ENCODE results near the gene KRTDAP.

Gene KRTDAP

GRCh38 chr19:35508129-35508528 lies 17.9 kb upstream of the KRTDAP start:
- Histone ChIP-seq H4K12ac (ENCODE audit: low read depth, low read length) (no peak overlapping the region), H3K79me2 (ENCODE audit: control insufficient read depth, insufficient read depth, low read length, poor library complexity) (peaks cover 4% of the 10 kb centered on the region), H3K27ac (ENCODE audit: low read depth, low read length) (no peak overlapping the region), H3K4me1 (ENCODE audit: control insufficient read depth in 1 of 2, insufficient read depth in 2 of 2, low read length in 2 of 2) (peaks cover 3 to 5% of the 10 kb centered on the region in 2 experiments), H4K91ac (ENCODE audit: low read depth, low read length) (no peak overlapping the region), H3K79me1 (ENCODE audit: low read length) (peaks cover 7% of the 10 kb centered on the region), H3K14ac (ENCODE audit: low read length) (no peak overlapping the region), H2BK5ac (ENCODE audit: low read depth, low read length, poor library complexity) (no peak overlapping the region), H3K9ac (ENCODE audit: low read length) (no peak overlapping the region), H3K4ac (ENCODE audit: low read depth, low read length) (no peak overlapping the region), H2BK120ac (ENCODE audit: insufficient read depth, low read length, poor library complexity) (no peak overlapping the region), H2BK12ac (ENCODE audit: low read length) (no peak overlapping the region), H3K27me3 (ENCODE audit: insufficient read depth, low read length) (no peaks in the 10 kb centered on the region), H3K18ac (ENCODE audit: low read length) (no peak overlapping the region), H4K8ac (ENCODE audit: low read depth, low read length) (no peak overlapping the region), H3K4me3 (ENCODE audit: low read depth, low read length) (no peak overlapping the region), H3K23ac (ENCODE audit: low read length) (no peak overlapping the region), H3K36me3 (ENCODE audit: control insufficient read depth in 1 of 2, insufficient read depth in 2 of 2, low read length in 2 of 2) (peaks cover 21% of the 10 kb centered on the region in 2 experiments), H2AFZ (ENCODE audit: insufficient read depth, low read length, poor library complexity) (no peak overlapping the region), H3K9me3 (ENCODE audit: insufficient read depth, low read depth, low read length) (peaks cover 2% of the 10 kb centered on the region), H2AK5ac (ENCODE audit: low read length) (no peak overlapping the region), H3K4me2 (ENCODE audit: low read length) (no peak overlapping the region)
- no CpG with 5 or more reads among the region's 3 CpGs for WGBS (ENCODE audit: extremely low coverage, insufficient coverage, insufficient read length)
- DNase-seq: no peak

- peaks cover 4% of the 10 kb centered on the region for H3K79me2 ChIP-seq (ENCODE audit: control insufficient read depth, insufficient read depth, low read length, poor library complexity)
- H3K4me1 ChIP-seq (ENCODE audit: control insufficient read depth in 1 of 2, insufficient read depth in 2 of 2, low read length in 2 of 2): peaks cover 3 to 5% of the 10 kb centered on the region in 2 experiments
- H2AK5ac ChIP-seq (ENCODE audit: low read length): no peak overlapping the region
- no peak overlapping the region for H2BK5ac ChIP-seq (ENCODE audit: low read depth, low read length, poor library complexity)
- H3K27ac ChIP-seq (ENCODE audit: low read depth, low read length): no peak overlapping the region
- no peak overlapping the region for H3K14ac ChIP-seq (ENCODE audit: low read length)
- H3K23ac ChIP-seq (ENCODE audit: low read length): no peak overlapping the region
- no peak for DNase-seq
- no peak overlapping the region for H3K4me2 ChIP-seq (ENCODE audit: low read length)
- H4K91ac ChIP-seq (ENCODE audit: low read depth, low read length): no peak overlapping the region
- H2AFZ ChIP-seq (ENCODE audit: insufficient read depth, low read length, poor library complexity): no peak overlapping the region
- no peak overlapping the region for H3K4ac ChIP-seq (ENCODE audit: low read depth, low read length)
- H3K18ac ChIP-seq (ENCODE audit: low read length): no peak overlapping the region
- H3K27me3 ChIP-seq (ENCODE audit: insufficient read depth, low read length): no peaks in the 10 kb centered on the region
- H3K79me1 ChIP-seq (ENCODE audit: low read length): peaks cover 7% of the 10 kb centered on the region
- whole genome bisulfite sequencing (ENCODE audit: extremely low coverage, insufficient coverage, insufficient read length): no CpG with 5 or more reads among the region's 11 CpGs
- peaks cover 24 to 25% of the 10 kb centered on the region in 2 experiments for H3K36me3 ChIP-seq (ENCODE audit: control insufficient read depth in 1 of 2, insufficient read depth in 2 of 2, low read length in 2 of 2)
- H4K8ac ChIP-seq (ENCODE audit: low read depth, low read length): no peak overlapping the region
- no peak overlapping the region for H2BK12ac ChIP-seq (ENCODE audit: low read length)
- H3K9me3 ChIP-seq (ENCODE audit: insufficient read depth, low read depth, low read length): peaks cover 2% of the 10 kb centered on the region
- no peak overlapping the region for H2BK120ac ChIP-seq (ENCODE audit: insufficient read depth, low read length, poor library complexity)
- no peak overlapping the region for H3K4me3 ChIP-seq (ENCODE audit: low read depth, low read length)
- no peak overlapping the region for H3K9ac ChIP-seq (ENCODE audit: low read length)
- no peak overlapping the region for H4K12ac ChIP-seq (ENCODE audit: low read depth, low read length)
Measured at GRCh38 chr19:35507561-35507960, 17.3 kb upstream of the KRTDAP start.

GRCh38 chr19:35506011-35506410 lies 15.7 kb upstream of the KRTDAP start:
- Histone ChIP-seq H3K79me2 (ENCODE audit: control insufficient read depth, insufficient read depth, low read length, poor library complexity) (peaks cover 4% of the 10 kb centered on the region), H3K4ac (ENCODE audit: low read depth, low read length) (no peak overlapping the region), H2BK120ac (ENCODE audit: insufficient read depth, low read length, poor library complexity) (no peak overlapping the region), H3K18ac (ENCODE audit: low read length) (no peak overlapping the region), H2BK5ac (ENCODE audit: low read depth, low read length, poor library complexity) (no peak overlapping the region), H3K27ac (ENCODE audit: low read depth, low read length) (no peak overlapping the region), H2BK12ac (ENCODE audit: low read length) (no peak overlapping the region), H3K23ac (ENCODE audit: low read length) (no peak overlapping the region), H2AK5ac (ENCODE audit: low read length) (no peak overlapping the region), H3K14ac (ENCODE audit: low read length) (no peak overlapping the region), H3K79me1 (ENCODE audit: low read length) (peaks cover 7% of the 10 kb centered on the region), H3K9ac (ENCODE audit: low read length) (no peak overlapping the region), H3K27me3 (ENCODE audit: insufficient read depth, low read length) (no peaks in the 10 kb centered on the region), H4K91ac (ENCODE audit: low read depth, low read length) (no peak overlapping the region), H4K8ac (ENCODE audit: low read depth, low read length) (no peak overlapping the region), H2AFZ (ENCODE audit: insufficient read depth, low read length, poor library complexity) (no peak overlapping the region), H3K36me3 (ENCODE audit: control insufficient read depth in 1 of 2, insufficient read depth in 2 of 2, low read length in 2 of 2) (peaks cover 34 to 35% of the 10 kb centered on the region in 2 experiments), H4K12ac (ENCODE audit: low read depth, low read length) (no peak overlapping the region), H3K9me3 (ENCODE audit: insufficient read depth, low read depth, low read length) (no peaks in the 10 kb centered on the region), H3K4me3 (ENCODE audit: low read depth, low read length) (no peak overlapping the region), H3K4me2 (ENCODE audit: low read length) (no peak overlapping the region), H3K4me1 (ENCODE audit: control insufficient read depth in 1 of 2, insufficient read depth in 2 of 2, low read length in 2 of 2) (peaks cover 3 to 5% of the 10 kb centered on the region in 2 experiments)
- no peak for DNase-seq
- WGBS (ENCODE audit: extremely low coverage, insufficient coverage, insufficient read length): no CpG with 5 or more reads among the region's 7 CpGs

DNA sequence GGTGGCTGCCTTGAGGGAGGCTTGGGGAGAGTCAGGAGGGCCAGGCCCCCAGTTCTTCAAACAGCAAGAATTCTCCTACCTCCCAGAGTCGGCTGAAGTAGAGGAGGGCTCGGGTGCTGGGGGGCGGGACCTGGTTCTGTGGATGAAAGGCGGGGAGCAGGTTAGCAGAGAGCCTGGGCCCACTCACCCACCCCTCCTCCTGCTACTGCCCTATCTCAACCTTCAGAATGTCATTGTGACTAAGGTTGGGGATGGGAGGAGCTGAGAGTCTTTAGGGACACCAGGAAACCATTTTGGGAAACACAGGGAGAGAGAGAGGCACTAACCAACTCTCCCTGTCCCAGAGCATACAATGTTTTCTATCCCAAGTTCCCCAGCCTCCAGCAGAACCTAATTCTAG lies 12.5 kb upstream of the KRTDAP start:
- no peaks in the 10 kb centered on the region for H3K9me3 ChIP-seq (ENCODE audit: insufficient read depth, low read depth, low read length)
- H3K9ac ChIP-seq (ENCODE audit: low read length): no peak overlapping the region
- no peak overlapping the region for H3K4me3 ChIP-seq (ENCODE audit: low read depth, low read length)
- no peaks in the 10 kb centered on the region for H3K79me1 ChIP-seq (ENCODE audit: low read length)
- no peak overlapping the region for H2BK5ac ChIP-seq (ENCODE audit: low read depth, low read length, poor library complexity)
- no peak overlapping the region for H3K18ac ChIP-seq (ENCODE audit: low read length)
- no peak overlapping the region for H2AFZ ChIP-seq (ENCODE audit: insufficient read depth, low read length, poor library complexity)
- H3K27me3 ChIP-seq (ENCODE audit: insufficient read depth, low read length): no peaks in the 10 kb centered on the region
- no peak overlapping the region for H3K14ac ChIP-seq (ENCODE audit: low read length)
- peaks cover 52 to 55% of the 10 kb centered on the region in 2 experiments for H3K36me3 ChIP-seq (ENCODE audit: control insufficient read depth in 1 of 2, insufficient read depth in 2 of 2, low read length in 2 of 2)
- H3K4ac ChIP-seq (ENCODE audit: low read depth, low read length): no peak overlapping the region
- no peak overlapping the region for H2AK5ac ChIP-seq (ENCODE audit: low read length)
- H3K4me1 ChIP-seq (ENCODE audit: control insufficient read depth in 1 of 2, insufficient read depth in 2 of 2, low read length in 2 of 2): no peaks in the 10 kb centered on the region
- no peak overlapping the region for H3K23ac ChIP-seq (ENCODE audit: low read length)
- no peak overlapping the region for H4K12ac ChIP-seq (ENCODE audit: low read depth, low read length)
- H3K27ac ChIP-seq (ENCODE audit: low read depth, low read length): no peak overlapping the region
- no CpG with 5 or more reads among the region's 4 CpGs for WGBS (ENCODE audit: extremely low coverage, insufficient coverage, insufficient read length)
- DNase-seq: no peak
- no peak overlapping the region for H4K91ac ChIP-seq (ENCODE audit: low read depth, low read length)
- no peak overlapping the region for H4K8ac ChIP-seq (ENCODE audit: low read depth, low read length)
- H2BK120ac ChIP-seq (ENCODE audit: insufficient read depth, low read length, poor library complexity): no peak overlapping the region
- no peak overlapping the region for H3K4me2 ChIP-seq (ENCODE audit: low read length)
- no peaks in the 10 kb centered on the region for H3K79me2 ChIP-seq (ENCODE audit: control insufficient read depth, insufficient read depth, low read length, poor library complexity)
- no peak overlapping the region for H2BK12ac ChIP-seq (ENCODE audit: low read length)

All from trophoblast cell (in vitro differentiated cells and primary cell).